K562 (cell line): ENCODE results near the gene GRIK1. TPM values are rescaled to one million over a fixed set of nuclear protein-coding genes. Genes with fewer than 3 reads are reported as not detected.

Experiments
- ATAC-seq: fragments of 200-7000 bp; cut with Tn5 transposase; 3 replicates; pipeline ENCODE4 v1.9.1; 2020; ENCODE audit warnings: moderate library complexity
- BruUV-seq: library from RNA; stranded (reverse); fragments of 400-500 nt; replicated peaks from 2 replicates; lab custom pipeline; 2021; lab: Mats Ljungman, UMichigan
- CTCF ChIA-PET: fragments of 300-600 bp; formaldehyde crosslinking; extraction: SDS; loops from one replicate; lab custom pipeline; 2021; ENCODE audit warnings: low intra/inter-chr PET ratio; lab: Yijun Ruan, JAX
- POLR2A ChIA-PET: fragments of 300-600, 350-650 bp; sonication (Branson Sonifier 250); formaldehyde crosslinking; extraction: SDS; loops from one replicate; lab custom pipeline; 2021; ENCODE audit warnings: antibody characterized with exemption, inconsistent platforms; lab: Yijun Ruan, JAX
- DNase-seq, 4 experiments: peaks; one replicate each; pipeline versions ENCODE4 v3.0.0 to v3.0.0-alpha.2; 2011 to 2018; ENCODE audit warnings: low spot score in 3 of 4, mixed read lengths in 3 of 4; ENCODE audit errors: extremely low read depth in 1 of 4
- FAIRE-seq: peaks from 2 replicates; lab custom pipeline; 2011; peaks lifted over from hg19 to GRCh38; lab: Jason Lieb, UNC
- H2AFZ ChIP-seq: 2 replicates; pipeline ENCODE4 v1.6.0; 2011; ENCODE audit warnings: low read depth, low read length, control low read depth, inconsistent platforms
- H3K27ac ChIP-seq: fragments of 200-600 bp; 3 replicates; pipeline ENCODE4 v1.8.0; 2011; ENCODE audit warnings: low read depth, mild to moderate bottlenecking, control low read depth, inconsistent platforms, low read length, moderate library complexity, mixed read lengths; ENCODE audit errors: extremely low read depth
- H3K27me3 ChIP-seq, 2 experiments: fragments of 300-600 bp in 1 of 2; 2 replicates in 1 of 2; 3 replicates in 1 of 2; pipeline versions ENCODE4 v1.6.0 to v1.8.0; 2011; ENCODE audit warnings: inconsistent platforms in 2 of 2, low read length in 2 of 2, mild to moderate bottlenecking in 1 of 2, mixed read lengths in 1 of 2, moderate library complexity in 1 of 2; ENCODE audit not compliant: control insufficient read depth in 2 of 2, insufficient read depth in 2 of 2
- H3K36me3 ChIP-seq: fragments of 300-600 bp; 3 replicates; pipeline ENCODE4 v1.8.0; 2011; ENCODE audit warnings: mild to moderate bottlenecking, low read length, inconsistent platforms; ENCODE audit not compliant: control insufficient read depth, insufficient read depth
- H3K4me1 ChIP-seq, 2 experiments: fragments of 200-600 bp in 1 of 2; replicated peaks in 1 of 2; 2 replicates in 1 of 2; 3 replicates in 1 of 2; pipeline versions ENCODE4 v1.5.1 to v1.8.0; 2011; ENCODE audit warnings: inconsistent platforms in 2 of 2, low read length in 2 of 2, mild to moderate bottlenecking in 1 of 2, mixed read lengths in 1 of 2, moderate library complexity in 1 of 2; ENCODE audit not compliant: control insufficient read depth in 2 of 2, insufficient read depth in 2 of 2
- H3K4me2 ChIP-seq: 2 replicates; pipeline ENCODE4 v1.6.1; 2011; ENCODE audit warnings: low read length, control low read depth, inconsistent platforms, mixed read lengths; ENCODE audit not compliant: insufficient read depth
- H3K4me3 ChIP-seq: fragments of 200-600 bp; sonication (generic), shearing (Covaris generic); 2 replicates; pipeline ENCODE4 v1.5.1; 2016; ENCODE audit warnings: control low read depth, inconsistent platforms
- H3K79me2 ChIP-seq: fragments of 200-600 bp; 3 replicates; pipeline ENCODE4 v1.8.0; 2011; ENCODE audit warnings: low read length, inconsistent platforms; ENCODE audit not compliant: control insufficient read depth, insufficient read depth
- H3K9ac ChIP-seq, 2 experiments: 2 replicates each; pipeline versions ENCODE4 v1.6.0 to v1.6.1; 2011; ENCODE audit warnings: low read depth in 2 of 2, low read length in 2 of 2, control low read depth in 1 of 2, inconsistent platforms in 1 of 2, mild to moderate bottlenecking in 1 of 2, mixed read lengths in 1 of 2; ENCODE audit not compliant: insufficient read depth in 1 of 2
- H3K9me1 ChIP-seq: one replicate; pipeline ENCODE4 v1.6.0; 2011; ENCODE audit warnings: inconsistent platforms, mild to moderate bottlenecking, low read length, moderate library complexity; ENCODE audit not compliant: control insufficient read depth, insufficient read depth
- H3K9me3 ChIP-seq: replicated peaks from 2 replicates; pipeline ENCODE4 v1.5.1; 2011; ENCODE audit warnings: low read depth, low read length, inconsistent platforms; ENCODE audit not compliant: control insufficient read depth, insufficient read depth
- H4K20me1 ChIP-seq: replicated peaks from 2 replicates; pipeline ENCODE4 v1.6.1; 2011; ENCODE audit warnings: low read length, inconsistent platforms, mixed read lengths; ENCODE audit not compliant: control insufficient read depth, insufficient read depth
- BDP1 ChIP-seq: IDR thresholded peaks from 3 replicates; pipeline ENCODE4 v1.6.1; 2011; ENCODE audit not compliant: insufficient read length, insufficient read depth
- ETS2 ChIP-seq: IDR thresholded peaks from 2 replicates; pipeline ENCODE4 v1.6.1; 2016; ENCODE audit warnings: borderline replicate concordance, missing genetic modification characterization, mild to moderate bottlenecking, moderate library complexity, missing compliant biosample characterization; ENCODE audit not compliant: poor library complexity, severe bottlenecking
- HDAC6 ChIP-seq: IDR thresholded peaks from 2 replicates; pipeline ENCODE4 v1.6.1; 2012; ENCODE audit warnings: low read depth, mild to moderate bottlenecking, control low read depth, inconsistent platforms, low read length, moderate library complexity
- HNRNPLL ChIP-seq: fragments of 200-400 bp; formaldehyde crosslinking; IDR thresholded peaks from 2 replicates; pipeline ENCODE4 v1.6.1; 2017; ENCODE audit warnings: low read length, low read depth, mild to moderate bottlenecking; ENCODE audit not compliant: poor library complexity, severe bottlenecking
- HOXB6 ChIP-seq: fragments of 250-450 bp; sonication (Bioruptor Pico); IDR thresholded peaks from 2 replicates; pipeline ENCODE4 v1.5.1; 2022; ENCODE audit warnings: mild to moderate bottlenecking, borderline replicate concordance
- POLR2AphosphoS5 ChIP-seq: IDR thresholded peaks from 2 replicates; pipeline ENCODE4 v1.6.1; 2011; ENCODE audit warnings: mild to moderate bottlenecking, low read depth, low read length, moderate library complexity; ENCODE audit not compliant: control insufficient read depth, insufficient read depth
- SLC30A9 ChIP-seq: fragments of 250-450 bp; sonication (Bioruptor Pico); IDR thresholded peaks from 2 replicates; pipeline ENCODE4 v1.8.0; 2022; ENCODE audit warnings: mild to moderate bottlenecking, moderate library complexity
- TBL1XR1 ChIP-seq, 2 experiments: IDR thresholded peaks; 2 replicates each; pipeline ENCODE4 v1.6.1; 2012; ENCODE audit warnings: improper control_type of control experiment in 2 of 2, low read length in 2 of 2, mild to moderate bottlenecking in 1 of 2
- ZNF143 ChIP-seq: sonication (generic); formaldehyde crosslinking; IDR thresholded peaks from 2 replicates; pipeline ENCODE4 v1.9.0; 2022; ENCODE audit warnings: mild to moderate bottlenecking, missing genetic modification reagents
- ZNF589 ChIP-seq: fragments of 200-800 bp; sonication (Bioruptor generic); IDR thresholded peaks from 2 replicates; pipeline ENCODE4 v1.6.1; 2016; ENCODE audit warnings: low read depth, missing genetic modification characterization, missing compliant biosample characterization
- WGBS: fragments of 100-300 bp; shearing (Covaris generic); methylation state at CpG from one replicate; pipeline ENCODE4 v1.1.6; 2016; ENCODE audit warnings: low coverage, mixed read lengths; ENCODE audit not compliant: insufficient coverage; ENCODE audit errors: missing lambda C conversion rate; 5-methylcytosine and 5-hydroxymethylcytosine counted together
- in situ Hi-C: fragments of 300-500 bp; cut with MboI; formaldehyde crosslinking; loops from 4 replicates; pipeline ENCODE4 v1.15.0; 2018; ENCODE audit warnings: inconsistent platforms, mixed read lengths
- intact Hi-C: fragments of 100-400 bp; cut with micrococcal nuclease; formaldehyde crosslinking; loops from 2 replicates; pipeline ENCODE4 v1.14.2; 2022
- polyA plus RNA-seq, 8 experiments: library from polyadenylated mRNA; depleted of rRNA in 4 of 8; stranded (reverse) in 5 of 8; unstranded in 3 of 8; fragments of >200 nt; fragmentation: Nextera tagmentation in 2 of 8; fragmentation: Illumina TruSeq in 1 of 8; extraction: Ambion mirVana in 2 of 8; extraction: Trizol in 1 of 8; gene quantifications; 2 replicates each; pipeline versions ENCODE4 v1.2.1 to v1.2.3, GENCODE V29; 2011 to 2014; ENCODE audit warnings: inconsistent platforms in 1 of 8, missing spikeins in 1 of 8
- total RNA-seq, 7 experiments: library from RNA; depleted of rRNA in 6 of 7; stranded (reverse); fragments of >200 nt in 6 of 7; fragmentation: Illumina TruSeq in 2 of 7; extraction: Trizol in 2 of 7; gene quantifications; 2 replicates each; pipeline versions ENCODE4 v1.2.1 to v1.2.3, GENCODE V29; 2011 to 2021; ENCODE audit warnings: low replicate concordance in 1 of 7
- TF ChIP-seq, protein P1 (sequence below): sonication (generic); formaldehyde crosslinking; IDR thresholded peaks from 2 replicates; pipeline ENCODE4 v1.8.0; 2022; ENCODE audit warnings: mild to moderate bottlenecking, missing genetic modification reagents
- TF ChIP-seq, protein P2 (sequence below), 2 experiments: IDR thresholded peaks; 2 replicates each; pipeline ENCODE4 v1.6.1; 2012; ENCODE audit warnings: improper control_type of control experiment in 2 of 2, low read depth in 2 of 2, low read length in 2 of 2, borderline replicate concordance in 1 of 2
- TF ChIP-seq, protein P3 (sequence below): fragments of 250-450 bp; sonication (Bioruptor Pico); IDR thresholded peaks from 2 replicates; pipeline ENCODE4 v1.4.0; 2020; ENCODE audit warnings: mild to moderate bottlenecking, moderate library complexity

The GRIK1 gene
- total and polyA plus RNA-seq, 9 of the 15 experiments (the other 6 are each of a cell fraction or from before 2014, with no cell fraction given) = 0.17 to 2.8 (median 0.53) TPM

DNA sequence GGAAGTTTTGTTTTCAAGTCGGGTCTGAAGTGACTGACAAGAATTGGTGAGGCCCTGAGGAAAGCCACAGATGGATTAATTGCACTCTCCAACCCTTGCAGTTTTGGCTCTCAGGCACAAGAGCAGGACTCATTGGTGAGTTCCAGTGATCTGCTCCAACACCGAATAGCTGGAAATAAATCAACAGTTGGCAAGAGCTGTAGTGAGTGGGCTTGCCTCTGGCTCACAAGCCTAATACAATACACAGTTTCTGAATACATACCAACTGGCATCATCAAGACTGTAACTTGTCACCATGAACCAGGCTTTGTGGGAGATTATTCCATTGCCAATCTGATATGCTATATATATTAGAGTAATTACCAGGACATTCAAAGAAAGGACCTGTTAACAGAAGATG, 131.6 kb downstream of the GRIK1 start:
- intact Hi-C loops (no loop called here), in situ Hi-C loops (no loop called here)
- H3K4me1 ChIP-seq = no peaks in the 10 kb centered on the region
- CTCF ChIA-PET = no interaction called here
- H3K9ac ChIP-seq = no peak overlapping the region
- WGBS = 5% methylated on average over 2 of the region's 2 CpGs
- ATAC-seq = no peak
- H2AFZ ChIP-seq = no peak overlapping the region
- no peak for FAIRE-seq
- BruUV-seq = no TSS peak
- H3K27ac ChIP-seq = no peak overlapping the region
- H3K27me3 ChIP-seq = no peaks in the 10 kb centered on the region
- no peak overlapping the region for H3K4me2 ChIP-seq
- POLR2A ChIA-PET = no interaction called here
- H4K20me1 ChIP-seq = no peaks in the 10 kb centered on the region
- DNase-seq = no peak
- no peaks in the 10 kb centered on the region for H3K9me3 ChIP-seq
- no peak overlapping the region for H3K4me3 ChIP-seq
- no peaks in the 10 kb centered on the region for H3K36me3 ChIP-seq
- no peaks in the 10 kb centered on the region for H3K9me1 ChIP-seq
- H3K79me2 ChIP-seq = no peaks in the 10 kb centered on the region
- TF ChIP-seq HNRNPLL (no peak), ZNF589 (CRISPR knock-in tag) (no peak), BDP1 (no peak), ETS2 (no peak), ZNF143 (CRISPR knock-in tag) (no peak), HDAC6 (no peak), POLR2AphosphoS5 (no peak), HOXB6 (CRISPR knock-in tag) (no peak), TBL1XR1 (IDR thresholded peaks at IDR 0.05; ENCODE audit: low read length in 2 of 2) (no peak), SLC30A9 (CRISPR knock-in tag) (no peak)
- TF ChIP-seq, protein P1, sequence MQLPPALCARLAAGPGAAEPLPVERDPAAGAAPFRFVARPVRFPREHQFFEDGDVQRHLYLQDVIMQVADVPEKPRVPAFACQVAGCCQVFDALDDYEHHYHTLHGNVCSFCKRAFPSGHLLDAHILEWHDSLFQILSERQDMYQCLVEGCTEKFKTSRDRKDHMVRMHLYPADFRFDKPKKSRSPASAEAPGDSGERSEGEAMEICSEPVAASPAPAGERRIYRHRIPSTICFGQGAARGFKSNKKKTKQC (CRISPR knock-in tag) = no peak
- TF ChIP-seq, protein P2, sequence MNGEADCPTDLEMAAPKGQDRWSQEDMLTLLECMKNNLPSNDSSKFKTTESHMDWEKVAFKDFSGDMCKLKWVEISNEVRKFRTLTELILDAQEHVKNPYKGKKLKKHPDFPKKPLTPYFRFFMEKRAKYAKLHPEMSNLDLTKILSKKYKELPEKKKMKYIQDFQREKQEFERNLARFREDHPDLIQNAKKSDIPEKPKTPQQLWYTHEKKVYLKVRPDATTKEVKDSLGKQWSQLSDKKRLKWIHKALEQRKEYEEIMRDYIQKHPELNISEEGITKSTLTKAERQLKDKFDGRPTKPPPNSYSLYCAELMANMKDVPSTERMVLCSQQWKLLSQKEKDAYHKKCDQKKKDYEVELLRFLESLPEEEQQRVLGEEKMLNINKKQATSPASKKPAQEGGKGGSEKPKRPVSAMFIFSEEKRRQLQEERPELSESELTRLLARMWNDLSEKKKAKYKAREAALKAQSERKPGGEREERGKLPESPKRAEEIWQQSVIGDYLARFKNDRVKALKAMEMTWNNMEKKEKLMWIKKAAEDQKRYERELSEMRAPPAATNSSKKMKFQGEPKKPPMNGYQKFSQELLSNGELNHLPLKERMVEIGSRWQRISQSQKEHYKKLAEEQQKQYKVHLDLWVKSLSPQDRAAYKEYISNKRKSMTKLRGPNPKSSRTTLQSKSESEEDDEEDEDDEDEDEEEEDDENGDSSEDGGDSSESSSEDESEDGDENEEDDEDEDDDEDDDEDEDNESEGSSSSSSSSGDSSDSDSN (IDR thresholded peaks at IDR 0.05; ENCODE audit: borderline replicate concordance in 1 of 2, low read depth in 2 of 2, low read length in 2 of 2) = no peak
- TF ChIP-seq, protein P3, sequence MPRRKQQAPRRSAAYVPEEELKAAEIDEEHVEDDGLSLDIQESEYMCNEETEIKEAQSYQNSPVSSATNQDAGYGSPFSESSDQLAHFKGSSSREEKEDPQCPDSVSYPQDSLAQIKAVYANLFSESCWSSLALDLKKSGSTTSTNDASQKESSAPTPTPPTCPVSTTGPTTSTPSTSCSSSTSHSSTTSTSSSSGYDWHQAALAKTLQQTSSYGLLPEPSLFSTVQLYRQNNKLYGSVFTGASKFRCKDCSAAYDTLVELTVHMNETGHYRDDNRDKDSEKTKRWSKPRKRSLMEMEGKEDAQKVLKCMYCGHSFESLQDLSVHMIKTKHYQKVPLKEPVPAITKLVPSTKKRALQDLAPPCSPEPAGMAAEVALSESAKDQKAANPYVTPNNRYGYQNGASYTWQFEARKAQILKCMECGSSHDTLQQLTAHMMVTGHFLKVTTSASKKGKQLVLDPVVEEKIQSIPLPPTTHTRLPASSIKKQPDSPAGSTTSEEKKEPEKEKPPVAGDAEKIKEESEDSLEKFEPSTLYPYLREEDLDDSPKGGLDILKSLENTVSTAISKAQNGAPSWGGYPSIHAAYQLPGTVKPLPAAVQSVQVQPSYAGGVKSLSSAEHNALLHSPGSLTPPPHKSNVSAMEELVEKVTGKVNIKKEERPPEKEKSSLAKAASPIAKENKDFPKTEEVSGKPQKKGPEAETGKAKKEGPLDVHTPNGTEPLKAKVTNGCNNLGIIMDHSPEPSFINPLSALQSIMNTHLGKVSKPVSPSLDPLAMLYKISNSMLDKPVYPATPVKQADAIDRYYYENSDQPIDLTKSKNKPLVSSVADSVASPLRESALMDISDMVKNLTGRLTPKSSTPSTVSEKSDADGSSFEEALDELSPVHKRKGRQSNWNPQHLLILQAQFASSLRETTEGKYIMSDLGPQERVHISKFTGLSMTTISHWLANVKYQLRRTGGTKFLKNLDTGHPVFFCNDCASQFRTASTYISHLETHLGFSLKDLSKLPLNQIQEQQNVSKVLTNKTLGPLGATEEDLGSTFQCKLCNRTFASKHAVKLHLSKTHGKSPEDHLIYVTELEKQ (CRISPR knock-in tag) = no peak
